NCI-H128 (cell line): Measurements from ENCODE around the gene F8.
"Not testable (repeated sequence)": the region's sequence is repeated elsewhere in the genome, so short reads cannot be mapped to it uniquely, and the experiment has no call there.

Experiments
- DNase-seq: peaks from one replicate; lab custom pipeline; 2025; ENCODE audit not compliant: unreplicated experiment; lab: John Stamatoyannopoulos, UW

Gene F8

DNA sequence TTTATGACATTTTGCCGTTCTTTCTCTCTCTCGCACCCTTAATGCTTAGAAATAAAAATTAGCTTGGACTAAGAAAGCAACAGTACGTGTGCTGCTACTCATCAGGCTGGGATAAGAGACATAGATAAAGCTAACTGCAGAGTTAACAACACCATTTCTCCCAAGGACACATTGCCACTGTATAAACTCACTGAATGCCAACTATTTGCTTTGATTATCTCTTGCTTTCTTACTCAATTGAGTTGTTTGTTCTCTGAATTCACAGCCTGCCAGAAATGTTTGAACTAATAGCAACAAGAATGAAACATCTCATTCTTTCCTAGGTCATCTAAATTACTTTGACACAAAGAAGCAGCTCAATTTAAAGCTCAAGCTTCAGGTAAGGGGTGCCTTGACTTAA lies 34.6 kb downstream of the F8 start:
- no peak for DNase-seq

DNA sequence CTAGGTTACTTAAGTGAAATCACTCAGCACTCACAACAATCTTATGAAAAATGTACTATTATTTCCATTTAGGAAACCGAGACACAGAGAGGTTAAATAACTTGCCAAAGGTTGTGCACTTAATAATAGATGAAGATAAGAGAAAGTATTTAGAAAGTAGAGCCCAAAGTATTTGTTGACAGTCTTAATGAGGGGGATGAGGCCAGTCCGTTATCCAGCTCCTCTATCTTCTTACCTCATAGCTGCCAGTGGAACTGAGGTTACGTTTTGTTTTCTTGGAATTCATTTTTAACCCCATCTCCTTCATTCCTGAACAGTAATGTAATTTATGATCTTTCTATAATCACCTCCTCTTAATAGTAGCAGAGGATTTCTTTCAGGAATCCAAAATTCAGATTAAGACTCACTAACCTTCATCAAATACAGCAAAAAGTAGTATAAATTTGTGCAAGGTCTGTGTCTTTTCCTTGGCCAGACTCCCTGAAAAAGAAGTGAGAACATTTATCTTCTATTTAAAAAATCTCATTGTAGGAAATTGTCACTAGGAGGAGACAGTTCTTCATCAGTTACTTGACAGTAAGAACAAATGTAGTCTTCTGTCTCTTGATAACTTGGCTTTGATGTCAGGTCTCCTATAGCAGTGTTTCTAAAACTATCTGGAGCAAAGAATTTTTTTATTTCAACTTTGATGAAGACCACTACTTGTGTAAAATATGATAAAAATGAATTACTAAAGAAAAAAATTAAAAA lies 35.5 kb downstream of the F8 start:
- DNase-seq, result no peak

DNA sequence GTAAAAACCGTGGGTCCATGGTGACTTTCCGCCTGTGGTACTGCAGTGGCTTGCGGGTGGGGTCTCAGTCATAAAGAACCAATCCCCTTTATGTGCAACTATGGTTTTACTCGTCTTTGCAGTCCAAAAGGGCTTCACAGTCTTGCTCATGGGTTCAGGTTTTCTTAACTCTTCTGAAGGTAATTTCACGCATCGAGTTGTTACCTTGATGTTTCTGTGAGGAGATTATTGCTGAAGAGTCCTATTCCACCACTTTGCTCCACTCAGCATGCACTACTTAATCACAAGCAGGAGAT lies 41.5 kb downstream of the F8 start:
- DNase-seq, result no peak

DNA sequence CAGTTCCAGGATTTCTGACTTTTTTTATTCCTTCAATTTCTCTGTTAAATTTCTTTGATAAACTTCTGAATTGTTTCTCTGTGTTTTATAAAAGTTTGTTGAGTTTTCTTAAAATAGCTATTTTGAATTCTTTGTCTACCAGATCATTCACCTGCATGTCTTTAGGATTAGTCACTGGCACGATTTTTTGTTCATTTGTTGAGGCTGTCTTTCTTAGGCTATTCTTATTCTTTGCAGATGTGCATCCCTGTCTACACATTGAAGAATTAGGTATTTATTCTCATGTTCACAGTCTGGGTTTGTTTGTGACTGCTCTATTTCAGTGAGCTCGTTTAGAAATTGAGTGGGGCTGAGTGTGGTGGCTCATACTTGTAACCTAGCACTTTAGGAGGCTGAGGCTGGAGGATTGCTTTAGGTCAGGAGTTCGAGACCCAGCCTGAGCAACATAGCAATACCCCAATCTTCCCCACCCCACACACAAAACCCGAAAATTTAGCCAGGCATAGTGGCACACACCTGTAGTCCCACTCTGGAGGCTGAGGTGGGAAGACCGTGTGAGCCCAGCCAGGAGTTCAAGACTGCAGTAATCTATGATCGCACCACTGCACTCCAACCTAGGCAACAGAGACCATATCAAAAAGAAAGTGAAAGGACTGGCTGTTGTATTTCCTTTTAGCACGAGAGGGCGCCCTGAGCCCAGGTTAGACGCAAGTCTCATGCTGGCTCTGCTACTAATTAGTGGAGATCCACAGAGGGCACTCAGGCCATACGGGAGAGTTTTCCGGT lies 42.0 kb downstream of the F8 start:
- peak; percentile 63 for DNase-seq

DNA sequence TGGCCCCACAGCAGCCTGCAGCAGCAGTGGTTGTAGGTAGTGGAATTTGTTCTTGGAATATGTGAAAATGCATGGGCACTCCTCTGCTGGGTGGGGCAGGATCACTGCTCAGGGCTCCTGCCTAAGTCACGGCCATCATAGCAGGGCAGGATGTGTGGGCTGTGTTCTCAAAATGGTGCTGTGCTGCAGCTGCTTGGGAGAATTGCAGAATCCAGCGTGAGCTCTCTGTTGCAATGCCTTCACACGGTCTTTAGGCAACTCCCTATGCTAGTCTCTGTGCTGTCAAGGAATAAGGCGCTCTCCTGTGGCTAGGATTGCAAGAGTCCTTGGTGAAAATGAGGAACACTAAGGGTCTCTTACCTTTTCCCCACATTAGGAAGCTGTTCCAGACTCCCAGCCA lies 42.9 kb downstream of the F8 start:
- no peak for DNase-seq

DNA sequence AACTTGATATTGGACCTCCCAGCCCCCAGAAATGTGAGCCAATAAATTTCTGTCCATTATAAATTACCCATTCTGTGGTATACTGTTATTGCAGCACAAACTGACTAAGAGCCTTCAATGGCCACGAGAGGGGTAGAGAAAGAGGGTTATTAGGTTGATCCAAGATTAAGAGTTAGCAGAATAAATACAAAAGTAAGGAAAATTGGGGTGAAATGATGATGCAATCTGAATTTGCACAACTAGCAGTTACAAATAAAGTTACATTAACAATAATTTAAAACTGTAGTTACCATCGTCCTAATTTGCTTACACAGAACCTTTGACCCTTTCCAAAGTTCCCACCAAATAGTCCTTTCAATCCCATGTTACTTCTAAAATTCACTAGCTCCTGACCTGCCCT lies 54.2 kb downstream of the F8 start:
- no peak for DNase-seq

DNA sequence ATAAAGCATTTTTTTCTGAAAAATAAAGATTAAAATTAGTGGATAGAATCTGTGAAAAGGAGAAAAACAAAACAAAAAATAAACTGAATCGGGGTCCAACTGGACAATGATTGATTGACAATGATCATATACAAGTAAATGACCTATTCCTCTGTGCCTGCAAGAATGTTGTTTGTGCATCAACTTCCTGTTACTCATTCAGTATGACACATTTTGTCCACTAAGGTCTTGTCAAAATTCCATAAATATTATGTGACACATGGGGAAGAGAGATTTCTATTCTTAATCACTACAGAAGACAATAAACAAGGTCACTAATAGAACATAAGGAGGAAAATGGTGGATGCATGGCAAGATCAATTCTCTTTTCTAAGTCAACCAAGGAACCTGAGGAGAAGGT lies 54.9 kb downstream of the F8 start:
- no peak for DNase-seq

DNA sequence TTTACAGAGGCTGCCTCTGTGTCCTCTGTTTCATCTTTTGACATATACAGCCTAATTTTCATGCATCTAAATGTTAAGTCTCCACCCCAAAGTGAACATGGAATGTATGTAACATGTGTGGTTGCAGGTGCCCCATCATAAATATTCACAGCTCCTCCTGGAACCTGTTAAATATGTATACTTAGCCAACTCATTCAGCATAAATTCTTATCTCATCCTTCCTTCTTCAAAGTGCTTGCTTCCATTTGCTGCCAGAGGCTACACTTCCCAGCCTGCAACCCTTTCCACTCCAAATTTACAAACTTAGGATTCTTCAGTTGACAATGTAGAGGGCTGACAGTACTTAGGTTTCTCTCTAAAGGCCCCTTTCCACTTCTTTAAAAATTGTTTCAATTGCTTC lies 60.6 kb downstream of the F8 start:
- DNase-seq, result no peak

DNA sequence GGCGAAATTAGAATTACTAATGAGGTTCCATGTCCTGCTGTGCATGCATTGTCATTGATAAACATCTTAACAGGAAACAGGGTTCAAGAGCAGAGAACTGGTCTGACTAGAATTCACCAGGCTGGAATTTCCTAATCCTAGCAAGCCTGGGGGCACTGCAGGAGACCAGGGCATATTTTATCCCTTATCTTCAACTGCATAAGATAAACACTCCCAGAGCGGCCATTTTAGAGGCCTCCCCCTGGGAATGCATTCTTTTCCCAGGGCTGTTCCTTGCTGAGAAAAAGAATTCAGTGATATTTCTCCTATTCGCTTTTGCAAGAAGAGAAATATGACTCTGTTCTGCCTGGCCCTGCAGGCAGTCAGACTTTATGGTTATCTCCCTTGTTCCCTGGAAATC lies 66.7 kb downstream of the F8 start:
- not testable (repeated sequence) for DNase-seq

DNA sequence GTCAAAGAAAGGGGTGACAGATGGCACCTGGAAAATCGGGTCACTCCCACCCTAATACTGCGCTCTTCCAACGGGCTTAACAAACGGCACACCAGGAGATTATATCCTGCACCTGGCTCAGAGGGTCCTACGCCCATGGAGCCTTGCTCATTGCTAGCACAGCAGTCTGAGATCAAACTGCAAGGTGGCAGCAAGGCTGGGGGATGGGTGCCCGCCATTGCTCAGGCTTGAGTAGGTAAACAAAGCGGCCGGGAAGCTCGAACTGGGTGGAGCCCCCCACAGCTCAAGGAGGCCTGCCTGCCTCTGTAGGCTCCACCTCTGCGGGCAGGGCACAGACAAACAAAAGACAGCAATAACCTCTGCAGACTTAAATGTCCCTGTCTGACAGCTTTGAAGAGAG lies 83.3 kb downstream of the F8 start:
- not testable (repeated sequence) for DNase-seq

DNA sequence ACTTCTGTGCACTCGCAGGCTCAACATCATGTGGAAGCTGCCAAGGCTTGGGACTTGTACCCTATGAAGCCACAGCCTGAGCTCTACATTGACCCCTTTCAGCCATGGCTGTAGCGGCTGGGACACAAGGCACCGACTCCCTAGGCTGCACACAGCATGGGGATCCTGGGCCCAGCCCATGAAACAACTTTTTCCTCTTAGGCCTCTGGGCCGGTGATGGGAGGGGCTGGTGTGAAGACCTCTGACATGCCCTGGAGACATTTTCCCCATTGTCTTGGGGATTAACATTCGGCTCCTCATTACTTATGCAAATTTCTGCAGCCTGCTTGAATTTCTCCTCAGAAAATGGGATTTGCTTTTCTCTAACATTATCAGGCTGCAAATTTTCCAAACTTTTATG lies 97.8 kb downstream of the F8 start:
- not testable (repeated sequence) for DNase-seq

DNA sequence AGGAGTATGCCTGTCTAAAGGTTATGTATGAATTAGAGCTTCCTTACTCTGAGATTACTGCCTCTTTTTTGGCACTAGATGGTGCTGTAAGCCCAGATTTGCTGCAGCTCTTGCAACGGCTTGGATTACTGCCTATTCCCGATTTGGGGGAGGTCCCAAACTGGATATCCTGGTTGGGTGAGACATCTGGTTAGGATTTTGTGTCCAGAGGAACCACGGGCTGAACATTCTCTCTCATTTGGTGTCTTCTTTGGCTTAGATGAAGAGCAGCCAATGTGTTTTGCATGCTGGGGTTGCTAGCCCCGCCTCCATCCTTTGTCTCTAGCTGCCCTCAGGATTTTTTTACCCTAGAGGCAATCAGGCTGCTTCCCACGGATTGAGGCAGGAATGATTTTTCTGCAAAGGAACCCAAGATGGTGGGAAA lies 104.5 kb downstream of the F8 start:
- DNase-seq, result peak; percentile 11

DNA sequence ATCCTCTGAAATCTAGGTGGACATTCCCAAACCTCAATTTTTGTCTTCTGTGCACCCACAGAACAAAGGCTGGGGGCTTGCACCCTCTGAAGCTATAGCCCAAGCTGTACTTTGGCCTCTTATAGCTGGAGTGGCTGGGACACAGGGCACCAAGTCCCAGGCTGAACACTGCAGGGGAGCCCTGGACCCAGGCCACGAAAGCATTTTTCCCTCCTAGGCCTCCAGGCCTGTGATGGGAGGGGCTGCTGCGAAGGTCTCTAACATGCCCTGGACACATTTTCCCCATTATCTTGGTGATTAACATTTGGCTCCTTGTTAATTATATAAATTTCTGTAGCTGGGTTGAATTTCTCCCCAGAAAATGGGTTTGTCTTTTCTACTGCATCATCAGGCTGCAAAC lies 108.5 kb downstream of the F8 start:
- no peak for DNase-seq

DNA sequence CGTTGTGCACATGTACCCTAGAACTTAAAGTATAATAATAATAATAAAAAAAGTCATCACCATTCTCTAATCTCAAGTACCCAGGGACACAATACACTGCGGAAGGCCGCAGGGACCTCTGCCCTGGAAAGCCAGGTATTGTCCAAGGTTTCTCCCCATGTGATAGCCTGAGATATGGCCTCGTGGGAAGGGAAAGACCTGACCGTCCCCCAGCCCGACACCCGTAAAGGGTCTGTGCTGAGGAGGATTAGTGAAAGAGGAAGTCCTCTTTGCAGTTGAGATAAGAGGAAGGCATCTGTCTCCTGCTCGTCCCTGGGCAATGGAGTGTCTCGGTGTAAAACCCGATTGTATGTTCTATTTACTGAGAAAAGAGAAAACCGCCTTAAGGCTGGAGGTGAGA lies 112.0 kb downstream of the F8 start:
- not testable (repeated sequence) for DNase-seq

DNA sequence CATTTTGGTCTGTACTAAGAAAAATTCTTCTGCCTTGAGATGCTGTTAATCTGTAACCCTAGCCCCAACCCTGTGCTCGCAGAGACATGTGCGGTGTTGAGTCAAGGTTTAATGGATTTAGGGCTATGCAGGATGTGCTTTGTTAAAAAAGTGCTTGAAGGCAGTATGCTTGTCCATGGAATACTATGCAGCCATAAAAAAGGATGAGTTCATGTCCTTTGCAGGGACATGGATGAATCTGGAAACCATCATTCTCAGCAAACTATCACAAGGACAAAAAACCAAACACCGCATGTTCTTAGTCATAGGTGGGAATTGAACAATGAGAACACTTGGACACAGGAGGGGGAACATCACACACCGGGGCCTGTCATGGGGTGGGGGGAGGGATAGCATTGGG lies 112.5 kb downstream of the F8 start:
- DNase-seq, result not testable (repeated sequence)

DNA sequence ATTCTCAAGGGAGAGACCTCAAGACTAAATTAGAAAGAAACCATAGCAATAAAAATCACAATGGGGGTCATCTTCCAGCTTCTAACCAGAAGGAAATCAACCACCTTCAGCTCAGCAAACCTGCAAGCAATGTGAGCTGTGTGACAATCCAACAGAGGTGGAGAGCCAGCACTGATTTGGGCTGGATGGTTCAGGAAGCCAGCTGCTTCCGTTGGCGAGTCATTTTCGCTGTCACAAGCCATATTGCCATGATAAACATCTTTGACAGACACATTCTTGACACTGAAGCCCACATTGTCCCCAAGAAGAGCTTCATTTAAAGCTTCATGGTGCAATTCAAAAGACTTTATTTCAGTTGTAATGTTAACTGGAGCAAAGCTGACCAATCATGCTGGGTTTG lies 113.7 kb downstream of the F8 start:
- DNase-seq, result no peak

DNA sequence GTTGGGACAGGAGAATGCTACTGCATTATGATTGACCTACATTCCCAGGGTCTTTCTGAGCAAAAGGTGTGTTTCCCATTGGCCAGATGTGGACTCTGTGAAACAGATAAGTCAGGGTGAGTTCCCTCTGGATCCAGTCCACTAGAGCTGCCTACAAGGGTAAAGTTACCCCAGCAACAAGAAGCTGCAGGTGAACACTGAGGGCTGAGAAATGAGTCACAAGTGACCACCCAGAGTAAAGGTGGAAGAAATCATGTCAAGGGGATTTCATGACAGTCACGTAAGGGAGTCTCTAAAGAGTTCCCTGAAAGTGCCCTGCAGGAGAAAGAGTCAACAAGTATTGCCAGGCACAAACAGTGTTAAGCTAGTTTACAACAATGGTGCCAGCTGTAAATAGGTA lies 120.1 kb downstream of the F8 start:
- no peak for DNase-seq

DNA sequence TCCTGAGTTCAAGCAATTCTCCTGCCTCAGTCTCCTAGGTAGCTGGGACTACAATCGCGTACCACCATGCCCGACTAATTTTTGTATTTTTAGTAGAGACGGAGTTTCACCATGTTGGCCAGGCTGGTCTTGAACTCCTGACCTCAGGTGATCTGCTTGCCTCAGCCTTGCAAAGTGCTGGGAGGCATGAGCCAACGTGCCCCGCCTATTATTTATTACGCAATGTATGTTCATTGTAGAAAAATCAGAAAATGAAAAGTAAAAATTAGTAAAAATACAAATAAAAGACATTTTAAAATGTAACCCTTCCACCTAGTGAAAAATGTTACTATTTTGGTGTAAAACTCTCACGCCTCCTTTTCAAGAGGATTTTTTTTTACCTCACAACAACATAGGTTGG lies 122.2 kb downstream of the F8 start:
- no peak for DNase-seq

DNA sequence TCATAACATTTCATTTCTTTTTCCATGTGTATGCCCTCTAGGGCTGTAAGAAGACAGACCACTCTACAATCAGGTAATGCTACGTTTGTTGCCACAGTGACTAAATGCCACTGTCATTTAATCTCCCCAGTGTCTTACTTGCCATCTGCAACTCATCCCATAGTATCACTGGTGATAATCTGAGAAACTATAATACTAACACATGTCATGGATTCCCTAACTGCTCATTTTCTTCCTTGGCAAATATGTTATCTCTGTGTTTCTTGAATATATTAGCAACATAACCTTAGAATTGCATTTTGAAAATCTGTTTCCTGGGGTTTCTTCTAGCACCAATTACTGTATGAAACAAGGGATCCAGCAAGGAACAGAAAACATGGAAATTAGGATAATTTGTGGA lies 130.2 kb downstream of the F8 start:
- no peak for DNase-seq

DNA sequence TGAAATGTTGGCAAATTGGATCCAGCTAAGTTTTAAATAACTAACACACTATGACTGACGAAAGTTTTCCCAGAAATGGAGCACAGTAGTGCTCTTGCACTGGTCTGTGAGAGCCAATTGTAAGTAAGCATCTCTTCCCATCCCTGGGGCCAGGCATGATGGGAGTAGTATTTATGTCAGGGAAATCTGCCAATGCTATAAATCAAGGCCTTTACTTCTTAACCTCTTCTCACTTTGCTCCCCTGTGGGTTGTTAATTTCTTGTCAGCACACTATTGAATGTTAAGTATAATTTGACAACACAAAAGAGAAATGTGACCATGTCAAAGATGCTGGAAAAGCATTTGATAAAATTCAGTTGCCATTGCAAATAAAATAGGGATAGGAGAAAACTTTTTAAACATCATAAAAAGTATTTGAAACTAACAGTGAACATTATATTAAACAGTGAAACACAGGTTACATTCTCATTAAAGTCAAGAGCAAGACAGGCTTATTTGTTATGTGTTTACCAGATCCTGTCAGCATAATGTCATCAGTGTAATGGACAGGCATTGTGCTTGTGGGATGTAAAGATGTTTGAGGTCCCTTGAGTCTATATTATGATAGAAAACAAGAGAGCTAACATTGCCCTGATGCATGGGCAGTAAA lies 131.4 kb downstream of the F8 start:
- DNase-seq, result peak; percentile 42

DNA sequence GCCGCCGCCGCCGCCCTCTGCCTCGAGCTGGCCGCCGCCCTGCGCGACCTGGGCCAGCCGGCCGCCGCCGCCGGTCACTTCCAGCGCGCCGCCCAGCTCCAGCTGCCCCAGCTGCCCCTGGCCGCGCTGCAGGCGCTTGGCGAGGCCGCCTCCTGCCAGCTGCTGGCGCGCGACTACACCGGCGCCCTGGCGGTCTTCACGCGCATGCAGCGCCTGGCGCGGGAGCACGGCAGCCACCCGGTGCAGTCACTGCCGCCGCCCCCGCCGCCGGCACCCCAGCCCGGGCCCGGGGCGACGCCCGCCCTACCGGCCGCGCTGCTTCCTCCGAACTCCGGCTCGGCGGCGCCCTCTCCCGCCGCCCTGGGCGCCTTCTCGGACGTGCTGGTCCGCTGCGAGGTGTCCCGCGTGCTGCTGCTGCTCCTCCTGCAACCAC lies 135.7 kb downstream of the F8 start:
- DNase-seq, result not testable (repeated sequence)

DNA sequence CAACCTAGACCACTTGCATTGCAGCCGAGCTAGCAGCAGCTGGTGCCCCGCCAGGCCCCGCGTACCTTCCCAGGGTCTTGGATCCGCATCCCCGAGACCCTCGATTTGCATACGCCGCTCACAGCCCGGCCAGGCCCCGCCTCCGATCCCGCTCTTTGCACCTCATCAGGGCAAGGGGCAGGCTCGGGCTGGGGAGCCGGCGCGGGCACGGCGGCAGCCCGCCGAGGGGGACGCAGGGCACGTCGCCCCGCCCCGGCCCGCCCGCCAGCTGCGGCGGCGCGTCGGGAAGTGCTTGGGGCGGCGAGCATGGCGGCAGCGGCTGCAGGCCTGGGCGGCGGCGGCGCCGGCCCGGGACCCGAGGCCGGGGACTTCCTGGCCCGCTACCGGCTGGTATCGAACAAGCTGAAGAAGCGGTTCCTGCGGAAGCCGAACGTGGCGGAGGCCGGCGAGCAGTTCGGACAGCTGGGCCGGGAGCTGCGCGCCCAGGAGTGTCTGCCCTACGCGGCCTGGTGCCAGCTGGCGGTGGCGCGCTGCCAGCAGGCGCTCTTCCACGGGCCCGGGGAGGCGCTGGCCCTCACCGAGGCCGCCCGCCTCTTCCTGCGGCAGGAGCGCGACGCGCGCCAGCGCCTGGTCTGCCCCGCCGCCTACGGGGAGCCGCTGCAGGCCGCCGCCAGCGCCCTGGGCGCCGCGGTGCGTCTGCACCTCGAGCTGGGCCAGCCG lies 136.3 kb downstream of the F8 start, which contains the start of gene F8A1:
Gene F8A1 (plus strand): TSS at position 287 of the 720 bp plus-strand sequence. CDS start 20 bp downstream, at position 307.
- not testable (repeated sequence) for DNase-seq
